HCT116 (cell line): ENCODE results near the gene ACSS1. TPM values are rescaled to one million over a fixed set of nuclear protein-coding genes. Genes with fewer than 3 reads are reported as not detected.

ENCODE experiments used
- ATAC-seq: fragments of 200-7000 bp; cut with Tn5 transposase; 2 replicates; pipeline ENCODE4 v1.9.1; 2020; ENCODE audit warnings: mild to moderate bottlenecking, moderate library complexity
- BruUV-seq: library from RNA; stranded (reverse); fragments of 400-500 nt; replicated peaks from 2 replicates; lab custom pipeline; 2021; lab: Mats Ljungman, UMichigan
- CTCF ChIA-PET: fragments of 300-600 bp; sonication (Branson Sonifier 250); formaldehyde crosslinking; loops from one replicate; lab custom pipeline; 2021; ENCODE audit warnings: antibody characterized with exemption; lab: Charles Lee
- POLR2A ChIA-PET: fragments of 300-600, 350-600 bp; sonication (Branson Sonifier 250); formaldehyde crosslinking; loops from one replicate; lab custom pipeline; 2021; ENCODE audit warnings: antibody characterized with exemption; lab: Charles Lee
- RAD21 ChIA-PET, 2 experiments: fragments of 300-600 bp; sonication (Branson Sonifier 250); formaldehyde crosslinking; loops; one replicate each; lab custom pipeline; 2023; ENCODE audit warnings: low total read pairs in 2 of 2; ENCODE audit not compliant: uncharacterized antibody in 2 of 2, unreplicated experiment in 2 of 2, low non-redundant PET in 1 of 2; lab: Charles Lee
- DNase-seq: peaks from one replicate; pipeline ENCODE4 v3.0.0-alpha.2; 2010; ENCODE audit warnings: low read depth, low spot score
- H2AFZ ChIP-seq: fragments of 200-600 bp; shearing (Covaris generic), sonication (generic); 2 replicates; pipeline ENCODE4 v1.6.1; 2017; ENCODE audit warnings: low read depth, mixed run types, mixed read lengths, antibody characterized with exemption, low read length; ENCODE audit not compliant: poor library complexity, severe bottlenecking
- H3K27ac ChIP-seq: 2 replicates; pipeline ENCODE4 v1.5.1; 2012; ENCODE audit warnings: low read depth, low read length
- H3K27me3 ChIP-seq: fragments of 200-600 bp; sonication (generic); 2 replicates; pipeline ENCODE4 v1.6.1; 2016; ENCODE audit warnings: mixed run types, low read length, mixed read lengths; ENCODE audit not compliant: insufficient read depth
- H3K36me3 ChIP-seq, 2 experiments: fragments of 200-500 bp in 1 of 2; fragments of 200-600 bp in 1 of 2; sonication (Bioruptor generic) in 1 of 2; sonication (generic) in 1 of 2; 2 replicates each; pipeline versions ENCODE4 v1.5.1 to v1.6.1; 2014 to 2016; ENCODE audit warnings: low read length in 2 of 2, inconsistent platforms in 1 of 2, mixed read lengths in 1 of 2, mixed run types in 1 of 2; ENCODE audit not compliant: insufficient read depth in 2 of 2, control insufficient read depth in 1 of 2
- H3K4me1 ChIP-seq, 2 experiments: fragments of 200-600 bp in 1 of 2; sonication (generic) in 1 of 2; 2 replicates each; pipeline versions ENCODE4 v1.5.1 to v1.6.1; 2012 to 2017; ENCODE audit warnings: low read length in 2 of 2, inconsistent platforms in 1 of 2, mild to moderate bottlenecking in 1 of 2, mixed read lengths in 1 of 2, mixed run types in 1 of 2, moderate library complexity in 1 of 2; ENCODE audit not compliant: insufficient read depth in 2 of 2, control insufficient read depth in 1 of 2
- H3K4me2 ChIP-seq: fragments of 200-600 bp; sonication (generic); 2 replicates; pipeline ENCODE4 v1.6.1; 2017; ENCODE audit warnings: mixed run types, low read length, mixed read lengths
- H3K4me3 ChIP-seq, 2 experiments: fragments of 200-600 bp in 1 of 2; sonication (generic) in 1 of 2; replicated peaks in 1 of 2; 2 replicates each; pipeline ENCODE4 v1.5.1; 2011 to 2016; ENCODE audit warnings: low read length in 2 of 2, control low read depth in 1 of 2, low read depth in 1 of 2, mild to moderate bottlenecking in 1 of 2, mixed read lengths in 1 of 2, mixed run types in 1 of 2
- H3K79me2 ChIP-seq: fragments of 200-600 bp; sonication (generic); 2 replicates; pipeline ENCODE4 v1.6.1; 2017; ENCODE audit warnings: mild to moderate bottlenecking, mixed run types, low read length, moderate library complexity, mixed read lengths; ENCODE audit not compliant: insufficient read depth
- H3K9ac ChIP-seq: fragments of 200-600 bp; sonication (generic); 2 replicates; pipeline ENCODE4 v1.6.1; 2016; ENCODE audit warnings: low read length, mixed read lengths
- H3K9me2 ChIP-seq: fragments of 200-600 bp; sonication (generic), shearing (Covaris generic); 2 replicates; pipeline ENCODE4 v1.6.1; 2017; ENCODE audit warnings: mixed run types, mild to moderate bottlenecking, moderate library complexity; ENCODE audit not compliant: insufficient read depth
- H3K9me3 ChIP-seq, 2 experiments: fragments of 200-500 bp in 1 of 2; fragments of 200-600 bp in 1 of 2; sonication (Bioruptor generic) in 1 of 2; sonication (generic) in 1 of 2; 2 replicates each; pipeline ENCODE4 v1.6.1; 2014 to 2017; ENCODE audit warnings: low read length in 2 of 2, mixed read lengths in 2 of 2, inconsistent platforms in 1 of 2, low read depth in 1 of 2, mild to moderate bottlenecking in 1 of 2, mixed run types in 1 of 2, moderate library complexity in 1 of 2; ENCODE audit not compliant: control insufficient read depth in 1 of 2, insufficient read depth in 1 of 2
- H4K20me1 ChIP-seq: fragments of 200-600 bp; sonication (generic), shearing (Covaris generic); 2 replicates; pipeline ENCODE4 v1.6.1; 2017; ENCODE audit warnings: mixed run types, mild to moderate bottlenecking, moderate library complexity; ENCODE audit not compliant: insufficient read depth
- CBX3 ChIP-seq: IDR thresholded peaks from 2 replicates; pipeline ENCODE4 v1.6.1; 2012; ENCODE audit warnings: low read depth
- CEBPB ChIP-seq: IDR thresholded peaks from 2 replicates; pipeline ENCODE4 v1.6.1; 2012; ENCODE audit warnings: low read depth
- CTCF ChIP-seq, 3 experiments: fragments of 200-600 bp in 1 of 3; sonication (generic) in 1 of 3; IDR thresholded peaks in 2 of 3; conservative IDR thresholded peaks in 1 of 3; 2 replicates each; pipeline ENCODE4 v1.5.1; 2012 to 2017; ENCODE audit warnings: low read depth in 2 of 3, low read length in 2 of 3, antibody characterized with exemption in 1 of 3, borderline replicate concordance in 1 of 3, control low read depth in 1 of 3, mild to moderate bottlenecking in 1 of 3, mixed read lengths in 1 of 3, mixed run types in 1 of 3, moderate library complexity in 1 of 3; ENCODE audit not compliant: insufficient read depth in 1 of 3
- EZH2 ChIP-seq: fragments of 200-600 bp; sonication (generic); IDR thresholded peaks from 2 replicates; pipeline ENCODE4 v1.6.1; 2017; ENCODE audit warnings: antibody characterized with exemption, mixed run types
- FOSL1 ChIP-seq: IDR thresholded peaks from 2 replicates; pipeline ENCODE4 v1.6.1; 2012; ENCODE audit warnings: low read depth
- POLR2A ChIP-seq: IDR thresholded peaks from 2 replicates; pipeline ENCODE4 v1.7.0; 2011; ENCODE audit warnings: borderline replicate concordance; ENCODE audit not compliant: insufficient read depth, insufficient read length; ENCODE audit errors: extremely low read depth
- POLR2AphosphoS5 ChIP-seq: IDR thresholded peaks from 2 replicates; pipeline ENCODE4 v1.6.1; 2011; ENCODE audit warnings: mild to moderate bottlenecking, low read depth, low read length, moderate library complexity
- RAD21 ChIP-seq: IDR thresholded peaks from 2 replicates; pipeline ENCODE4 v1.6.1; 2012; ENCODE audit warnings: low read depth, mild to moderate bottlenecking
- SP1 ChIP-seq: IDR thresholded peaks from 2 replicates; pipeline ENCODE4 v1.6.1; 2012; ENCODE audit warnings: low read depth
- TCF7L2 ChIP-seq: IDR thresholded peaks from 2 replicates; pipeline ENCODE4 v1.7.0; 2011; ENCODE audit warnings: borderline replicate concordance, inconsistent platforms; ENCODE audit not compliant: insufficient read depth, insufficient read length; ENCODE audit errors: extremely low read depth
- YY1 ChIP-seq: IDR thresholded peaks from 2 replicates; pipeline ENCODE4 v1.6.1; 2011; ENCODE audit warnings: low read length, low read depth, moderate library complexity, mild to moderate bottlenecking; ENCODE audit not compliant: insufficient replicate concordance; ENCODE audit errors: extremely low read depth
- intact Hi-C: fragments of 100-400 bp; cut with micrococcal nuclease; formaldehyde crosslinking; loops from 2 replicates; pipeline ENCODE4 v1.10.0; 2022
- total RNA-seq: library from RNA; stranded (reverse); gene quantifications from one replicate; pipeline ENCODE4 v1.2.1, GENCODE V29; 2021; ENCODE audit not compliant: unreplicated experiment
- TF ChIP-seq, protein P1 (sequence below): IDR thresholded peaks from 2 replicates; pipeline ENCODE4 v1.6.1; 2011; ENCODE audit warnings: mild to moderate bottlenecking, low read length, moderate library complexity; ENCODE audit not compliant: insufficient replicate concordance; ENCODE audit errors: extremely low read depth
- TF ChIP-seq, protein P2 (sequence below): IDR thresholded peaks from 2 replicates; pipeline ENCODE4 v1.6.1; 2012
- TF ChIP-seq, protein P3 (sequence below): IDR thresholded peaks from 2 replicates; pipeline ENCODE4 v1.6.1; 2012

ACSS1 gene
- total RNA-seq, 1 experiment from 2014 or later = 0.27 TPM

GRCh38 chr20:25023356-25023755, 34.6 kb downstream of the ACSS1 start (continued):
- no peak for TF ChIP-seq YY1
- TF ChIP-seq, protein P1, sequence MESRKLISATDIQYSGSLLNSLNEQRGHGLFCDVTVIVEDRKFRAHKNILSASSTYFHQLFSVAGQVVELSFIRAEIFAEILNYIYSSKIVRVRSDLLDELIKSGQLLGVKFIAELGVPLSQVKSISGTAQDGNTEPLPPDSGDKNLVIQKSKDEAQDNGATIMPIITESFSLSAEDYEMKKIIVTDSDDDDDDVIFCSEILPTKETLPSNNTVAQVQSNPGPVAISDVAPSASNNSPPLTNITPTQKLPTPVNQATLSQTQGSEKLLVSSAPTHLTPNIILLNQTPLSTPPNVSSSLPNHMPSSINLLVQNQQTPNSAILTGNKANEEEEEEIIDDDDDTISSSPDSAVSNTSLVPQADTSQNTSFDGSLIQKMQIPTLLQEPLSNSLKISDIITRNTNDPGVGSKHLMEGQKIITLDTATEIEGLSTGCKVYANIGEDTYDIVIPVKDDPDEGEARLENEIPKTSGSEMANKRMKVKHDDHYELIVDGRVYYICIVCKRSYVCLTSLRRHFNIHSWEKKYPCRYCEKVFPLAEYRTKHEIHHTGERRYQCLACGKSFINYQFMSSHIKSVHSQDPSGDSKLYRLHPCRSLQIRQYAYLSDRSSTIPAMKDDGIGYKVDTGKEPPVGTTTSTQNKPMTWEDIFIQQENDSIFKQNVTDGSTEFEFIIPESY = no peak

GRCh38 chr20:25022680-25023079, 35.3 kb downstream of the ACSS1 start:
- POLR2A ChIA-PET = no interaction called here
- Histone ChIP-seq H2AFZ (no peak overlapping the region), H3K36me3 (no peaks in the 10 kb centered on the region), H3K9ac (no peak overlapping the region), H4K20me1 (no peaks in the 10 kb centered on the region), H3K27me3 (no peaks in the 10 kb centered on the region), H3K9me2 (no peaks in the 10 kb centered on the region), H3K4me3 (no peak overlapping the region), H3K27ac (no peak overlapping the region), H3K9me3 (no peaks in the 10 kb centered on the region), H3K4me2 (no peak overlapping the region), H3K4me1 (peaks cover 2 to 6% of the 10 kb centered on the region in 2 experiments; a peak in 2 of 4 replicates), H3K79me2 (no peaks in the 10 kb centered on the region)
- intact Hi-C loops = no loop called here
- RAD21 ChIA-PET = no interaction called here
- BruUV-seq = no TSS peak
- ATAC-seq = peak; percentile 42; the same call in 1 of the 2 replicates
- TF ChIP-seq, protein P2, sequence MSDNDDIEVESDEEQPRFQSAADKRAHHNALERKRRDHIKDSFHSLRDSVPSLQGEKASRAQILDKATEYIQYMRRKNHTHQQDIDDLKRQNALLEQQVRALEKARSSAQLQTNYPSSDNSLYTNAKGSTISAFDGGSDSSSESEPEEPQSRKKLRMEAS = no peak
- TF ChIP-seq RAD21 (no peak), CTCF (IDR thresholded peaks at IDR 0.05 in 2 of 3, conservative IDR thresholded peaks at IDR 0.05 in 1 of 3; ENCODE audit: borderline replicate concordance in 1 of 3, insufficient read depth in 1 of 3, low read depth in 2 of 3, low read length in 2 of 3) (no peak), FOSL1 (no peak), SP1 (no peak), CEBPB (no peak), TCF7L2 (no peak), POLR2A (no peak), YY1 (no peak), CBX3 (no peak), POLR2AphosphoS5 (no peak), EZH2 (no peak)
- TF ChIP-seq, protein P3, sequence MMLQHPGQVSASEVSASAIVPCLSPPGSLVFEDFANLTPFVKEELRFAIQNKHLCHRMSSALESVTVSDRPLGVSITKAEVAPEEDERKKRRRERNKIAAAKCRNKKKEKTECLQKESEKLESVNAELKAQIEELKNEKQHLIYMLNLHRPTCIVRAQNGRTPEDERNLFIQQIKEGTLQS = no peak
- TF ChIP-seq, protein P1 = no peak
- CTCF ChIA-PET = interaction anchor here (0.6 kb wide), 1 partner anchor 14 kb away, joined by 4 read pairs; no protein-coding TSS in a partner anchor
- no peak for DNase-seq
